GM13977 (cell line): ENCODE results near the gene SHROOM3.

ENCODE experiments used
- DNase-seq: peaks from one replicate; pipeline ENCODE4 v3.0.0; 2012; ENCODE audit warnings: low spot score
- CTCF ChIP-seq: IDR thresholded peaks from 2 replicates; pipeline ENCODE4 v1.5.1; 2012; ENCODE audit warnings: mild to moderate bottlenecking, control low read depth; ENCODE audit not compliant: insufficient read depth; ENCODE audit errors: extremely low read depth, missing control alignments
- in situ Hi-C: fragments of 300-500 bp; cut with MboI; formaldehyde crosslinking; loops from one replicate; pipeline ENCODE4 v1.12.0; 2022; ENCODE audit warnings: low sequenced_read_pairs, low pct_unique_long_range_greater_than_20kb, mixed read lengths, inconsistent platforms; ENCODE audit not compliant: unreplicated experiment

Gene SHROOM3

DNA sequence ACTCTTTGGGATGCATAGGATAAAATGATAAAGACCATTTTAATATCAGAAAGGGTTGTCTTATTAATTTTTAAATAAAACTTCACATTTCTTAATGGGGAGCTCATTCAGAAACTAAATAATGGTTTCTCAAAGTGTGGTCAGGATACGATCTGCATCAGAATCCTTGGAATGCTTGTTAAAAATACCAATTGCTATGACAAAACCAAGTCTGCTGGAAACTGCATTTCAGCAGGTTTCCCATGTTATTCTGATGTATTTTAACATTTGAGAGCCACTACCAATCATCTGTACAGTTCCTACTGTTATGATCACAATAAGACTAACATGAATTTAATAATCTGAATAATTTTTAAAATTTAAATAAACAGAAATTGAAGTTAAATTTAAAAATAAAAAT is 347.8 kb downstream of the SHROOM3 start:
- no peak for TF ChIP-seq CTCF
- in situ Hi-C loops = no loop called here

GRCh38 chr4:76783836-76784235 is 348.8 kb downstream of the SHROOM3 start:
- in situ Hi-C loops = no loop called here
- DNase-seq = no peak
- TF ChIP-seq CTCF = no peak

More for the DNA sequence above, 347.8 kb downstream of the SHROOM3 start:
- DNase-seq = no peak

DNA sequence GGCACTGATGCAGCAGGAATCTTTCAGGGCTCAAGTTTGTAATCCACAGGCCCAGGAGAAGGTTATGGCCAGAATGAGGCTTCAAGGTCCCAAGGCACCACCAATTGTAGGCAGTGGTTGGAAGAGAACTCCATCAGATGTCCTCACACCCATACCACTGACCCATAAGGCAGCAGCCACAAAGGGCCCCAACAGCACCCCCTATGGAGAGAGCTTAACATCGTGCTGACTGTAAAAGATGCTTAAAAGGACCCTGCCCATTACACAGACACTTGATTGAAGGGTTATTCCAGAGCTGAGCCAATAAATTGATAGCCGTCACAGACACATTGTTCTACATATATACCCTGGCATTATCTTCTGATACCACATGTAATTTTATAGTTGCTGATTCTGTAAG is 349.2 kb downstream of the SHROOM3 start:
- no peak for DNase-seq
- TF ChIP-seq CTCF = peak; percentile 42
- in situ Hi-C loops = no loop called here

DNA sequence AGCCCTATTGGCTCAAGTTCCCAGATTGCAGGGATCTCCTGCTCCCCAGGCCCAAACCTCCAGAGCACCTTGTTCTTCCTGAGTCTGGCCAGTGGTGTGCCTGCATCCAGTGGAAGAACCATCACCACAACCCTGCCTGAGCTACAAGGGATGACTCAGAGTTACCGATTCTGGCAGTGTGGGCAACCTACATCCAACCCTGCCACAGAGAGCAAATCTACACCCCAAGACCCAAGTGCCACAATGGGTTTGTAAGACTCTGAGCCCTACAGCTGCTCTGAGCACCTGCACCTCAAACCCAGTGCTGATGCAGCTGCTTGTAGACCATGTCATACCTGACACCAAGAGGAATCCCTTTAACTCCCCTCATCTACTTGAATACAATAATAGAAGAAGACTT is 352.9 kb downstream of the SHROOM3 start:
- in situ Hi-C loops = no loop called here
- no peak for DNase-seq
- TF ChIP-seq CTCF = no peak

- in situ Hi-C loops = no loop called here
These were observed 355.3 kb downstream of the SHROOM3 start for GRCh38 chr4:76790377-76790776.

GRCh38 chr4:76791479-76791878 is 356.4 kb downstream of the SHROOM3 start:
- DNase-seq = no peak
- no peak for TF ChIP-seq CTCF
- in situ Hi-C loops = no loop called here

More at GRCh38 chr4:76790377-76790776, 355.3 kb downstream of the SHROOM3 start:
- TF ChIP-seq CTCF = no peak
- no peak for DNase-seq

DNA sequence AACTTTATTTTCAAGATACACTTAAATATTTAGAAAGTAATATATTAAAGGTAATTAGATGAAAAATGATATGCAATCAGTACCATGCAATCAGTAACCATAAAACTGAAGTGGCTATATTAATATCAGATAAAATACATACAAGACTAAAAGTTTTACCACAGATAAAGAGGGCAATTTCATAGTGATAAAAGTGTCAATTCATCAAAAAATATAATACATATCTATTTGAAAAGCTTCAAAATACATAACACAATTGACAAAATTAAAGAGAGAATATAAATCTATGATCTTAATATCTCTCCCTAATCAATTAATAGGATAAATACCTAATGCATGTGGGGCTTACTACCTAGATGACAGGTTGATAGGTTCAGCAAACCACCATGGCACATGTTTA is 357.4 kb downstream of the SHROOM3 start:
- TF ChIP-seq CTCF = no peak
- in situ Hi-C loops = no loop called here
- no peak for DNase-seq
